Measurements from ENCODE around the gene ELOVL5. TPM values are rescaled to one million over a fixed set of nuclear protein-coding genes. Genes with fewer than 3 reads are reported as not detected.

ELOVL5 gene
- total RNA-seq, 1 experiment from 2014 or later = 121 TPM

GRCh38 chr6:53240139-53240538 lies 108.6 kb downstream of the ELOVL5 start:
- no peak overlapping the region for H2BK15ac ChIP-seq (ENCODE audit: low read depth, low read length)
- no peaks in the 10 kb centered on the region; the same call in 1 of the 2 replicates for H3K79me2 ChIP-seq (ENCODE audit: insufficient read depth, low read length)
- H3K14ac ChIP-seq (ENCODE audit: insufficient read depth, low read length) = no peak overlapping the region
- no peak overlapping the region for H3K9ac ChIP-seq (ENCODE audit: extremely low read depth, insufficient read length, low read length)
- H3K27me3 ChIP-seq (ENCODE audit: insufficient read depth, low read length) = no peaks in the 10 kb centered on the region
- no peaks in the 10 kb centered on the region for H3K4me1 Mint-ChIP-seq
- no peak for TF ChIP-seq CTCF (conservative IDR thresholded peaks at IDR 0.05)
- H2BK12ac ChIP-seq (ENCODE audit: insufficient read length, low read depth, low read length) = no peak overlapping the region
- H3K36me3 Mint-ChIP-seq (ENCODE audit: insufficient read depth in 1 of 3, low read depth in 3 of 3) = no peaks in the 10 kb centered on the region; a peak in 1 of 7 replicates
- no peak overlapping the region for H3K27ac Mint-ChIP-seq
- no peak overlapping the region for H3T11ph ChIP-seq (ENCODE audit: low read length)
- H3K4me2 ChIP-seq (ENCODE audit: insufficient read depth, insufficient read length, low read length) = no peak overlapping the region
- no CpG with 5 or more reads among the region's 3 CpGs for WGBS (ENCODE audit: extremely low coverage, insufficient read length, low lambda C conversion rate)
- peaks cover 5% of the 10 kb centered on the region for H3K9me3 ChIP-seq (ENCODE audit: control insufficient read depth, low read depth, low read length)
- no peak overlapping the region for H2AFZ ChIP-seq (ENCODE audit: low read length)
- H3K4ac ChIP-seq (ENCODE audit: low read depth, low read length) = no peak overlapping the region
- H3K27me3 Mint-ChIP-seq (ENCODE audit: low read depth) = peaks cover 2% of the 10 kb centered on the region; the same call in 1 of the 2 replicates
- H3K4me3 Mint-ChIP-seq = no peak overlapping the region
- no peaks in the 10 kb centered on the region for H3K23me2 ChIP-seq (ENCODE audit: insufficient read length, low read depth, low read length, poor library complexity, severe bottlenecking)
- no peak overlapping the region for H2BK20ac ChIP-seq (ENCODE audit: low read depth, low read length, poor library complexity, severe bottlenecking)
- no peak overlapping the region for H2BK120ac ChIP-seq (ENCODE audit: low read depth, low read length, poor library complexity, severe bottlenecking)
- H3K4me1 ChIP-seq (ENCODE audit: insufficient read depth, low read length) = no peaks in the 10 kb centered on the region
- H3K23ac ChIP-seq (ENCODE audit: insufficient read length, low read depth, low read length) = no peak overlapping the region
- DNase-seq = no peak
- no peak overlapping the region for H2AK5ac ChIP-seq (ENCODE audit: insufficient read length, low read length)
- peaks cover 0 to 8% of the 10 kb centered on the region in 2 experiments; a peak in 2 of 5 replicates for H3K9me3 Mint-ChIP-seq
- H3K27ac ChIP-seq (ENCODE audit: insufficient read length, low read depth, low read length) = no peak overlapping the region
- no peaks in the 10 kb centered on the region for H3K79me1 ChIP-seq (ENCODE audit: insufficient read depth, low read depth, low read length, poor library complexity, severe bottlenecking)
- H3K56ac ChIP-seq (ENCODE audit: insufficient read length, low read depth, low read length) = no peak overlapping the region
- no peaks in the 10 kb centered on the region for H4K20me1 ChIP-seq (ENCODE audit: control insufficient read depth, insufficient read depth, insufficient read length)
- no peak overlapping the region for H4K5ac ChIP-seq (ENCODE audit: insufficient read length, low read depth, low read length)
- H2BK5ac ChIP-seq (ENCODE audit: insufficient read length, low read length) = no peak overlapping the region
- H3K18ac ChIP-seq (ENCODE audit: insufficient read length, low read depth, low read length) = no peak overlapping the region
- H4K91ac ChIP-seq (ENCODE audit: insufficient read length, low read depth, low read length) = no peak overlapping the region
- no peak overlapping the region for H4K8ac ChIP-seq (replicated peaks; ENCODE audit: insufficient read length, low read depth, low read length)

All from H9 (cell line).